Heart left ventricle (tissue), 13 donors: ENCODE measurements around the gene TAF1B.

ENCODE experiments used
- CTCF ChIP-seq, 12 donors: fragments of 200-600 bp; sonication (generic) in 4 of 12; IDR thresholded peaks; one replicate each; pipeline versions ENCODE4 v1.5.0 to v1.8.0; 2018 to 2022; ENCODE audit warnings: antibody characterized with exemption in 12 of 12, mild to moderate bottlenecking in 5 of 12
- POLR2A ChIP-seq, 2 donors: fragments of 450-650 bp; IDR thresholded peaks; one replicate each; pipeline ENCODE4 v1.6.1; 2017; ENCODE audit warnings: antibody characterized with exemption in 2 of 2, mild to moderate bottlenecking in 2 of 2, moderate library complexity in 2 of 2
- donor health status: ischemic (EF 13 %, LVEDD 7.1; RV severe dilation, severe dysfunction).
- donor health status: DM: no; HTN: yes; CAD: no.
- donor health status: DM: no; HTN: no; CAD: no.
- donor health status: ischemic (EF 25% LVEDD 6.9; RV normal size, moderate dysfunction).
- donor health status: ischemic (EF 25% LVEDD 5.7; RV mildly dilated, moderate dysfunction).
- donor health status: ischemic (EF 35%, LVEDD 5.7; RV mildly dilated, moderate dysfunction).
- donor health status: nonischemic (EF 11% LVEDD 7.7; RV severe dilation, severe dysfunction).
- donor health status: DM: yes; HTN: yes; CAD: no.
- donor health status: PGD.
- donor health status: ischemic (EF 29% LVEDD 5.4; RV normal size, mild dysfunction).
- donor health status: nonischemic (EF 23%, LVEDD 6.1; RV moderate dilation, normal function).

DNA sequence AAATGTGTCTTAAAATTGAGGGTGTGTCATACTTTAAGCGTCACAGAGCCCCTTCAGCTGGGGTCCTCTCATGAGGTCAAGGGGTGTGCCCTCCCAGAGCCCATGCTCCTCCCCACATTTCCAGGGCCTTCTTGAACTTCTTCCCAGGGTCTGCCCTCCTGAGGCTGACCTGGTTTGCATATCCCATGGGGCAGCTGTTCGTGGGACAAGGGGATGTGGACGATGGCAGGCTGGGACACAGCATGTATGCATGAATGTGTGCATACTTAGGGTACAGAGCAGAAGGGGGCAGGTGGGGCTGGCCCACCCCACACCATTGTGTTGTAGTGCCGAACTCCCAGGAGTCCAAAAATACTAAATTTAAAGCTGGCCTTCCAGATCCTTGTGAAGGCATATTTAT, 46.2 kb upstream of the TAF1B start:
- no peak for TF ChIP-seq CTCF (IDR thresholded peaks at IDR 0.05)
- TF ChIP-seq POLR2A (IDR thresholded peaks at IDR 0.05) = no peak
